DOHH2 (cell line): ENCODE measurements around the gene TGM6.

Experiments used
- H3F3A ChIP-seq: fragments of 200-600 bp; sonication (generic), shearing (Covaris generic); 2 replicates; pipeline ENCODE4 v1.6.0; 2016; ENCODE audit warnings: antibody characterized with exemption, mild to moderate bottlenecking; ENCODE audit not compliant: control insufficient read depth, insufficient read depth
- H3K27ac ChIP-seq: fragments of 200-600 bp; sonication (generic); 2 replicates; pipeline ENCODE4 v1.5.1; 2014; ENCODE audit warnings: low read depth, mild to moderate bottlenecking, low read length, moderate library complexity
- H3K27me3 ChIP-seq: fragments of 200-600 bp; sonication (generic); 2 replicates; pipeline ENCODE4 v1.6.1; 2014; ENCODE audit warnings: mild to moderate bottlenecking, low read length, mixed read lengths; ENCODE audit not compliant: control insufficient read depth
- H3K36me3 ChIP-seq: fragments of 200-600 bp; sonication (generic); 2 replicates; pipeline ENCODE4 v1.6.1; 2014; ENCODE audit warnings: mild to moderate bottlenecking, low read length, moderate library complexity, mixed read lengths; ENCODE audit not compliant: control insufficient read depth
- H3K4me1 ChIP-seq: fragments of 200-600 bp; sonication (generic); 2 replicates; pipeline ENCODE4 v1.6.1; 2014; ENCODE audit warnings: mild to moderate bottlenecking, low read length, mixed read lengths; ENCODE audit not compliant: control insufficient read depth
- H3K4me2 ChIP-seq: fragments of 200-600 bp; sonication (generic); 2 replicates; pipeline ENCODE4 v1.6.0; 2014; ENCODE audit warnings: mild to moderate bottlenecking, low read length, moderate library complexity
- H3K4me3 ChIP-seq: fragments of 200-600 bp; sonication (generic); 2 replicates; pipeline ENCODE4 v1.5.1; 2014; ENCODE audit warnings: mild to moderate bottlenecking, low read length, mixed read lengths
- H3K79me2 ChIP-seq: fragments of 200-600 bp; sonication (generic); 2 replicates; pipeline ENCODE4 v1.6.1; 2014; ENCODE audit warnings: mild to moderate bottlenecking, low read length, mixed read lengths; ENCODE audit not compliant: control insufficient read depth
- H3K9me2 ChIP-seq: fragments of 200-600 bp; sonication (generic); replicated peaks from 2 replicates; pipeline ENCODE4 v1.6.1; 2014; ENCODE audit warnings: mild to moderate bottlenecking, low read length, mixed read lengths; ENCODE audit not compliant: control insufficient read depth
- H3K9me3 ChIP-seq: fragments of 200-600 bp; sonication (generic); 2 replicates; pipeline ENCODE4 v1.6.1; 2014; ENCODE audit warnings: antibody characterized with exemption, low read length, mixed read lengths; ENCODE audit not compliant: control insufficient read depth, insufficient read depth
- H4K20me1 ChIP-seq: fragments of 200-600 bp; sonication (generic); 2 replicates; pipeline ENCODE4 v1.6.0; 2014; ENCODE audit warnings: low read depth, mild to moderate bottlenecking, antibody characterized with exemption, low read length, moderate library complexity; ENCODE audit not compliant: control insufficient read depth, insufficient read depth
- EZH2phosphoT487 ChIP-seq: fragments of 200-600 bp; sonication (generic); IDR thresholded peaks from 2 replicates; pipeline ENCODE4 v1.6.1; 2017; ENCODE audit warnings: borderline replicate concordance, mild to moderate bottlenecking, antibody characterized with exemption, low read length, moderate library complexity, mixed read lengths
- TF ChIP-seq, protein P1 (sequence below): fragments of 200-600 bp; sonication (generic); IDR thresholded peaks from one replicate; pipeline ENCODE4 v1.5.1; 2014; ENCODE audit warnings: antibody characterized with exemption, mild to moderate bottlenecking, low read depth, low read length; ENCODE audit not compliant: poor library complexity, severe bottlenecking

Gene TGM6

DNA sequence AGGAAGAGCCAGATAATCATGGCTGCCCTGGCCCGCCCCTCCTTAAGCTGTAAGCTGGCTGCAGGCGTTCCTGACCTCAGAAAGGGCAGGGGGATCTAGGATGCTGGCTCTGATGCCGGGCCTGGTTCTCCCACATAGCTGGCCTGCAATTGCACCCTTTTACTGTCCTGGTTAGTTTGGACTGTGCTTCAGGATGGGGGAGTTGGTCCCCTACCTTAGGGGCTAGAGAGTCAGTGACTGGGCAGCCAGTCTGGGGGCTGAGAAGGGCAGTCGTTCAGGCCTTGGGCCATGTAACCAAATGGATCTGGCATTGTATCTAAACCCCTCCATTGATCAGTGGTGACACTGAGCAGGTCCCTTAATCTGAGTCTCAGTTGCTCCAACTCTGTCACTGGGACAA is 44.2 kb upstream of the TGM6 start:
- Histone ChIP-seq H3K9me3 (no peaks in the 10 kb centered on the region), H3K4me3 (no peak overlapping the region), H3K36me3 (no peaks in the 10 kb centered on the region), H3K4me1 (no peaks in the 10 kb centered on the region), H3K4me2 (no peak overlapping the region), H3K79me2 (no peaks in the 10 kb centered on the region), H3K9me2 (no peaks in the 10 kb centered on the region), H3F3A (no peaks in the 10 kb centered on the region), H4K20me1 (no peaks in the 10 kb centered on the region), H3K27me3 (peaks cover 9% of the 10 kb centered on the region; the same call in 1 of the 2 replicates), H3K27ac (no peak overlapping the region)
- TF ChIP-seq, protein P1, sequence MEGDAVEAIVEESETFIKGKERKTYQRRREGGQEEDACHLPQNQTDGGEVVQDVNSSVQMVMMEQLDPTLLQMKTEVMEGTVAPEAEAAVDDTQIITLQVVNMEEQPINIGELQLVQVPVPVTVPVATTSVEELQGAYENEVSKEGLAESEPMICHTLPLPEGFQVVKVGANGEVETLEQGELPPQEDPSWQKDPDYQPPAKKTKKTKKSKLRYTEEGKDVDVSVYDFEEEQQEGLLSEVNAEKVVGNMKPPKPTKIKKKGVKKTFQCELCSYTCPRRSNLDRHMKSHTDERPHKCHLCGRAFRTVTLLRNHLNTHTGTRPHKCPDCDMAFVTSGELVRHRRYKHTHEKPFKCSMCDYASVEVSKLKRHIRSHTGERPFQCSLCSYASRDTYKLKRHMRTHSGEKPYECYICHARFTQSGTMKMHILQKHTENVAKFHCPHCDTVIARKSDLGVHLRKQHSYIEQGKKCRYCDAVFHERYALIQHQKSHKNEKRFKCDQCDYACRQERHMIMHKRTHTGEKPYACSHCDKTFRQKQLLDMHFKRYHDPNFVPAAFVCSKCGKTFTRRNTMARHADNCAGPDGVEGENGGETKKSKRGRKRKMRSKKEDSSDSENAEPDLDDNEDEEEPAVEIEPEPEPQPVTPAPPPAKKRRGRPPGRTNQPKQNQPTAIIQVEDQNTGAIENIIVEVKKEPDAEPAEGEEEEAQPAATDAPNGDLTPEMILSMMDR = no peak
- TF ChIP-seq EZH2phosphoT487 = no peak

DNA sequence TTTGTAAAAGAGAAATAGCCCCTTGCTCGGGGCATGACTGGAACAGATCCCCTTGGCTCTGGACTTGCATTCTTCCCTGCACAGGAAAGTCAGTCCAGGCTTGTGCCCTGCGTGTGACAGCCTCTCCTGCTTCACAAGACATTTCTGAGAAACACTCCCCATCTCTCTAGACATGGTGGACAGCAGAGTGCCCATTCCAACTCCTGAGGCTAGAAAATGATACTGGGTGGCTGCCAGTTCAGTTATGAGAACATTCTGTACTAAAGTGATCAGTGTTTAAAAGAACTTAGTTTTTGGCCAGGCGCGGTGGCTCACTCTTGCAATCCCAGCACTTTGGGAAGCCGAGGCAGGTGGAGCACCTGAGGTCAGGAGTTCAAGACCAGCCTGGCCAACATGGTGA is 43.6 kb upstream of the TGM6 start:
- Histone ChIP-seq H3K27me3 (peaks cover 9% of the 10 kb centered on the region; the same call in 1 of the 2 replicates), H3K4me3 (no peak overlapping the region), H3K79me2 (no peaks in the 10 kb centered on the region), H3K27ac (no peak overlapping the region), H3K4me2 (no peak overlapping the region), H3K4me1 (no peaks in the 10 kb centered on the region), H3K9me3 (no peaks in the 10 kb centered on the region), H4K20me1 (no peaks in the 10 kb centered on the region), H3F3A (no peaks in the 10 kb centered on the region), H3K9me2 (no peaks in the 10 kb centered on the region), H3K36me3 (no peaks in the 10 kb centered on the region)
- TF ChIP-seq, protein P1 = no peak
- TF ChIP-seq EZH2phosphoT487 = no peak

DNA sequence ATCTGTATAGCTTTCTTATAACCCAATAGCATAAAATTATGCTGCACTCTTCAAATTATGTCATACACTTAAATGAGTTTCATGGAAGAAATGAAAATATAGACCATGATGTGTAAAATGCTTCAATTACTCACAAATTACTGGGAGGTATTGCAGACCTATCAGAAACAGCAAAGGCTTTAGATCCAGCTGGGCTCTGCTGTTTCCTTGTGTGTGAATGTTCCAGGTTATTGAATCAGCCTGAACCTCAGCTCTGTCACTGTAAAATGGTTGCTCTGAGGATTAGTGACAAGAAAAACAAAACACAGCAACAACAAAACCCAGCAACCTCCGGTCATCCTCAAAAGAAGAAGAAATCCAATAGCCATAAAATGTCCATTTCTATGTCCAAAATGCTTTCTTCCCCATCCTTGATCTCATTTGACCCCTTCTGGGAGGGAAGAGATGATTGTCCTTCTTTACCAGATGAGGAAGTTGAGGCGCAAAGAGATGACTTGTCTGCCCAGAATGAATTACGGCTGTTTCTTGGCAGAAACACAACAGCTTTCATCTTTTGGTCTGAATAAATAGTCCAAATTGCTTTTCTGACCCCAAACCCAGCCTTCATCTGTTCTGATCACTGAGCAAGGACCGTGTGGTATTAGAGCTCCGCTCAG is 42.2 kb upstream of the TGM6 start:
- Histone ChIP-seq H3K4me2 (no peak overlapping the region), H3K36me3 (no peaks in the 10 kb centered on the region), H3K4me3 (no peak overlapping the region), H3K79me2 (no peaks in the 10 kb centered on the region), H4K20me1 (no peaks in the 10 kb centered on the region), H3K4me1 (no peaks in the 10 kb centered on the region), H3K27ac (no peak overlapping the region), H3F3A (no peaks in the 10 kb centered on the region), H3K9me2 (no peaks in the 10 kb centered on the region), H3K27me3 (peaks cover 9% of the 10 kb centered on the region; the same call in 1 of the 2 replicates), H3K9me3 (no peaks in the 10 kb centered on the region; the same call in 1 of the 2 replicates)
- TF ChIP-seq EZH2phosphoT487 = no peak
- TF ChIP-seq, protein P1 = no peak
